ENCODE measurements around the gene FNDC3A.

FNDC3A gene

DNA sequence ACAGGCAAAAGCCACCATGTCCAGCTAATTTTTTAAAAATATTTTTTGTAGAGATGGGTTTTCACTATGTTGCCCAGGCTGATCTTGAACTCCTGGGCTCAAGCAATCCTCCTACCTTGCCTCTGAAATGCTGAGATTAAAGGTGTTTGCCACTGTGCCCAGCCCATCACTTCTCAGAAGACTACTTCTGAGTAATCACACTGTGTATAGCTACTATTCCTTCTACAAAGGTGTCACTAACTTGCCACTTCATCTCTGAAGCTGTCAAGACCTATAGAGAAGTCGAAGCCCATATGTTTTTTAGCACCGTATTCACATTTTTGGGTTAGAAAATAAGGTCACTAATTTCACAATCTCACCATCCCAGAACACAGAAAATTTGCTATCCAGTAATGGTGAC lies 36.0 kb upstream of the FNDC3A start:
- Histone ChIP-seq H3K36me3 (ENCODE audit: low read depth) (no peaks in the 10 kb centered on the region), H3K9me3 (ENCODE audit: severe bottlenecking) (no peaks in the 10 kb centered on the region), H3K4me3 (ENCODE audit: severe bottlenecking) (no peak overlapping the region), H3K27ac (ENCODE audit: poor library complexity, severe bottlenecking) (no peak overlapping the region), H3K4me1 (ENCODE audit: insufficient read depth, poor library complexity, severe bottlenecking) (peaks cover 3% of the 10 kb centered on the region), H3K27me3 (ENCODE audit: insufficient read depth, poor library complexity, severe bottlenecking) (no peaks in the 10 kb centered on the region)
- DNase-seq (ENCODE audit: low spot score) (no peak), ATAC-seq (ENCODE audit: low read depth) (no peak)
- TF ChIP-seq, protein P1, sequence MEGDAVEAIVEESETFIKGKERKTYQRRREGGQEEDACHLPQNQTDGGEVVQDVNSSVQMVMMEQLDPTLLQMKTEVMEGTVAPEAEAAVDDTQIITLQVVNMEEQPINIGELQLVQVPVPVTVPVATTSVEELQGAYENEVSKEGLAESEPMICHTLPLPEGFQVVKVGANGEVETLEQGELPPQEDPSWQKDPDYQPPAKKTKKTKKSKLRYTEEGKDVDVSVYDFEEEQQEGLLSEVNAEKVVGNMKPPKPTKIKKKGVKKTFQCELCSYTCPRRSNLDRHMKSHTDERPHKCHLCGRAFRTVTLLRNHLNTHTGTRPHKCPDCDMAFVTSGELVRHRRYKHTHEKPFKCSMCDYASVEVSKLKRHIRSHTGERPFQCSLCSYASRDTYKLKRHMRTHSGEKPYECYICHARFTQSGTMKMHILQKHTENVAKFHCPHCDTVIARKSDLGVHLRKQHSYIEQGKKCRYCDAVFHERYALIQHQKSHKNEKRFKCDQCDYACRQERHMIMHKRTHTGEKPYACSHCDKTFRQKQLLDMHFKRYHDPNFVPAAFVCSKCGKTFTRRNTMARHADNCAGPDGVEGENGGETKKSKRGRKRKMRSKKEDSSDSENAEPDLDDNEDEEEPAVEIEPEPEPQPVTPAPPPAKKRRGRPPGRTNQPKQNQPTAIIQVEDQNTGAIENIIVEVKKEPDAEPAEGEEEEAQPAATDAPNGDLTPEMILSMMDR (IDR thresholded peaks at IDR 0.05; ENCODE audit: poor library complexity, severe bottlenecking): no peak

DNA sequence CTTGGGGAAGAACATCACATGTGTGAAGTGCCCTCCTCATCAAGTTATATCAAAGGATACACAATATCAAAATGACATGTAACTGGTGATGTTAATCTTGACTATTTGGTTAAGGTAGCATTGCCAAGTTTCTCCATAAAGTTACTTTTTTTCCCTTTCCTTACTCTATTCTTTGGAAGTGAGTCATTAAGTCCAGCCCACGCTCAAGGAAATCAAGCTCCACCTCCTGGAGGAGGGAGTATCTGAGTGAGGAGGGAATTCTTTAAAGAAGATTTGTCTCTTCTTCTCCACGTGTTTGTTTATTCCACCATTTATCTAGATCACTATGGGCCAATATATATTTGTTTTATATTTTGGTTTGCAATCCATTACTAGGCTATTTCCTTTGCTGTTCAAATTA lies 33.6 kb upstream of the FNDC3A start:
- Histone ChIP-seq H3K4me3 (ENCODE audit: severe bottlenecking) (no peak overlapping the region), H3K9me3 (ENCODE audit: severe bottlenecking) (no peaks in the 10 kb centered on the region), H3K36me3 (ENCODE audit: low read depth) (no peaks in the 10 kb centered on the region), H3K4me1 (ENCODE audit: insufficient read depth, poor library complexity, severe bottlenecking) (peaks cover 3% of the 10 kb centered on the region), H3K27me3 (ENCODE audit: insufficient read depth, poor library complexity, severe bottlenecking) (no peaks in the 10 kb centered on the region), H3K27ac (ENCODE audit: poor library complexity, severe bottlenecking) (no peak overlapping the region)
- DNase-seq (ENCODE audit: low spot score) (no peak), ATAC-seq (ENCODE audit: low read depth) (no peak; the same call in 2 of the 3 replicates)
- TF ChIP-seq, protein P1 (IDR thresholded peaks at IDR 0.05; ENCODE audit: poor library complexity, severe bottlenecking): no peak

DNA sequence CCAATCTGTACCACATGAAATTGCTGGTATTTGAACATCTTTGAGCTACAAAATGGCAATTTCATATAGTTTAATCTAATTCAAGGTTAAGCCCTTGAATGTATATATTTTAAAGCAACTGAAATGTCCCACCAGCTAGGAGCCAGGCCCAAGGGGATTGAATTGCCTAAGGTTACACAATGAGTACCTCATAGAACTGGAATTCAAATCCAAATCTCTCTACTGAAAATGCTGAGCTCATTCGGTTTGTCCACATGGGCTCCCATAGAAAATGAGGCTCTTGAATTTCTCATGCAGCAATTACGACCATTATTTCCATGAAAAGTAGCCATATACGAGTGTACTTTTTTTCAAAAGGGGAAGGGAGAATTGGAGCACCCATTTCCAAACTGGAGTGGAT lies 31.5 kb upstream of the FNDC3A start:
- H3K4me1 ChIP-seq (ENCODE audit: insufficient read depth, poor library complexity, severe bottlenecking): peaks cover 3% of the 10 kb centered on the region
- ATAC-seq (ENCODE audit: low read depth) (no peak), DNase-seq (ENCODE audit: low spot score) (no peak)
- no peaks in the 10 kb centered on the region for H3K36me3 ChIP-seq (ENCODE audit: low read depth)
- H3K27me3 ChIP-seq (ENCODE audit: insufficient read depth, poor library complexity, severe bottlenecking): no peaks in the 10 kb centered on the region
- no peak overlapping the region for H3K27ac ChIP-seq (ENCODE audit: poor library complexity, severe bottlenecking)
- TF ChIP-seq, protein P1 (IDR thresholded peaks at IDR 0.05; ENCODE audit: poor library complexity, severe bottlenecking): no peak
- no peaks in the 10 kb centered on the region for H3K9me3 ChIP-seq (ENCODE audit: severe bottlenecking)
- H3K4me3 ChIP-seq (ENCODE audit: severe bottlenecking): no peak overlapping the region

DNA sequence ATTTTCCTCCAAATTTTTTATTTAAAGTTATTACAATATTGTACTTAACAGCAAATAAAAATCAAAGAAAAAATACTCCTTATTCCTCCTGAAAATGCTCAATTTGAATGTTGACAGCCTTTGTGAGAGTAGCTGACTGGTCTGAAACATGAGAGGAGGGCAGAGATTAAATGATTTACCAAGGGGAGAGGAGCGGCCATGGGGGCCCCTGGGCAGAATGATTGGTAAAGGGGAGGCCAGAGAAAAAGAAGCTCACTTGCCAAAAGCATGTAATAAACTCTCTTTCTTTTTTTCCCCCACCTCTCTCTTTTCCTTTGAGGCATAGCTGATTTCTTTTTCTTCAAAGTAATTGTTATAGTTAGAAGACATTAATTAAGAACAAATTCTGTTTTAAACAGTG lies 30.1 kb upstream of the FNDC3A start:
- no peaks in the 10 kb centered on the region for H3K9me3 ChIP-seq (ENCODE audit: severe bottlenecking)
- H3K4me1 ChIP-seq (ENCODE audit: insufficient read depth, poor library complexity, severe bottlenecking): peaks cover 9% of the 10 kb centered on the region
- H3K27ac ChIP-seq (ENCODE audit: poor library complexity, severe bottlenecking): no peak overlapping the region
- no peaks in the 10 kb centered on the region for H3K27me3 ChIP-seq (ENCODE audit: insufficient read depth, poor library complexity, severe bottlenecking)
- TF ChIP-seq, protein P1 (IDR thresholded peaks at IDR 0.05; ENCODE audit: poor library complexity, severe bottlenecking): no peak
- H3K36me3 ChIP-seq (ENCODE audit: low read depth): no peaks in the 10 kb centered on the region
- H3K4me3 ChIP-seq (ENCODE audit: severe bottlenecking): no peak overlapping the region
- DNase-seq (ENCODE audit: low spot score): no peak
- ATAC-seq (ENCODE audit: low read depth): no peak

DNA sequence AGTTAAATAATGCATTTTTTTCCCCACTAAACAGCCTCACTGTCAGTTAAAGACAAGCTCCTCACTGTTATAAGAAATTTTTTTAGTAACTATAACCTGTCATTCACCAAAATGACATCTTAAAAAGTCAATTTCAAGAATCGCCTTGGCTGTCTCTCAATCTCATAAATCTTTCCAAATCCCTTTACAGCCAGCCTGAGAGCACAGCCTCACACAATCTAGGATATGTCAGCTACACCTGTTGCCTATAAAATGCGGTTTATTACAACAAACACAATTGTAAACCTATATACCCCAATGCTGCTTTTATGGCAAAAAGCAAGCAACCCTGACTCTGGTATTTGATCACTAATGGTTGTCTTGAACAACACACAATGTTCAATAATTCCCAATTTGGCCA lies 29.5 kb upstream of the FNDC3A start:
- ATAC-seq (ENCODE audit: low read depth) (no peak), DNase-seq (ENCODE audit: low spot score) (no peak)
- H3K4me1 ChIP-seq (ENCODE audit: insufficient read depth, poor library complexity, severe bottlenecking): peaks cover 13% of the 10 kb centered on the region
- no peak overlapping the region for H3K4me3 ChIP-seq (ENCODE audit: severe bottlenecking)
- H3K27ac ChIP-seq (ENCODE audit: poor library complexity, severe bottlenecking): no peak overlapping the region
- H3K36me3 ChIP-seq (ENCODE audit: low read depth): no peaks in the 10 kb centered on the region
- no peaks in the 10 kb centered on the region for H3K9me3 ChIP-seq (ENCODE audit: severe bottlenecking)
- TF ChIP-seq, protein P1 (IDR thresholded peaks at IDR 0.05; ENCODE audit: poor library complexity, severe bottlenecking): no peak
- no peaks in the 10 kb centered on the region for H3K27me3 ChIP-seq (ENCODE audit: insufficient read depth, poor library complexity, severe bottlenecking)

Data from RWPE2 (cell line).